HG03520 (cell line): ENCODE measurements around the gene TFR2.

Source experiments
- ATAC-seq: cut with Tn5 transposase; IDR thresholded peaks from one replicate; pipeline ENCODE4 v1.9.1; 2021; ENCODE audit warnings: mild to moderate bottlenecking, moderate library complexity; ENCODE audit not compliant: unreplicated experiment

TFR2 gene

DNA sequence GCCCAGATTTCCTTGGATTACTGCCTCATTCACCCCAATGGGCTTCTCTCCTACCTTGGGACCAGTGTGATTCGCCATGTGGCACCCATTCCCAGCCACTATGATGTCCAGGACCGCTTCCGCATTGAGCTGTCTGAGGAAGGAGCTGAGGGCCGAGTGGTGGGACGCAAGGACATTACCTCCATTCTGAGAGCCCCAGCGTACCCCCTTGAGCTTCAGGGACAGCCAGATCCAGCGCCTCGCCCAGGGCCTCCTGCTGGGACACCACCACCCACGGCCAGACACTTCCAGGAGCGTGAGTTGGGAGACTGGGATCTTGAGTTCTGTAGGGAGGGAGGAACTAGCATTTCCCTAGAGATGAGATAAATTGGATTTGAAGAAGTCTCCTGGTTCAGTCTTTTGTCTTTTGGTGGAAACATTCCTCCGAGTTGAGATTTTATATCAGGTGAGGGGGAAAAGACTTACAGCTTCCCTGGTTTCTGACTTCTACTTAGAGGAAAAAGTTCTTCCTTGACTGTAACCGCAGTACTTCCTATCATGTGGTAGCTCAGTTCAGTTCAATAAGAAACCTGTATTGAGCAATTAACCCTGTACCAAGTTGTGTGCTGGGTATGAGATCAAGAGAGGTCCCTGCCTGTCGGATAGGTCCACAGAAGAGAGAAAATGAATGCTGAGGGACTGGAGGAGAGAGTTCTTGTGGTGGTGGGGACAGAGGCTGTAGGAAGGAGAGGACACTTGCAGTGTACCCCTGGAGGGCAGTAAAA is 27.8 kb downstream of the TFR2 start:
- ATAC-seq = no peak

DNA sequence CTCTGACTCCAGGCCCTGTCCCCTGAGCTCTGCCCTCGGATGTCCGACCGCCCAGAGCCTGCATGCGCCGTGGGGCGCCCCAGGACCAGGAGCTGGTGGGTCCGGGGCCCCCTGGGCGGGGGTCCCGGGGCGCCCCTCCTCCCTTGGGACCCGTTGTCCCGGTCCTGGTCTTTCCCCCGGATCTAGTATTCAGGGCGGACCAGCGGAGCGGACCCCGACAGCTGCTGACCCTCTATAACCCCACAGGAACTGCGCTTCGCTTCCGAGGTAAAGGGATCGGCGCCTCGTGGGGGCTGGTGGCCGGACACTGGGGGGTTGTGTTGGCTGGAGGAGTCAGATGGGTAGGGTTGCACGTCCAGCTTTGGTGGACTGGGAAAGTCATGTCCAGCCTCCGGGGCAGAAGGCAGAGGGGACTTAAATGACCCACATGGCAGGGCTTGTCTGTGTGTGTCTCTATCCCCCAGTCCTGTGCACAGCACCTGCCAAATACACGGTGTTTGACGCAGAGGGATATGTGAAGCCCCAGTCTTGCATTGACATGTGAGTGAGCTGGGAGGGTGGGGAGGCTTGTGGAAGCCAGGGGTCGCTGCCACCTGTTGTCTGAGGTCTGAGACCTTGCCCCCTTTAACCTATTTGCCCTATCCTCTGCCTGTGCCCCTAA is 28.5 kb downstream of the TFR2 start:
- no peak for ATAC-seq

- ATAC-seq = peak; percentile 87
Observed at GRCh38 chr7:100611983-100612729, 29.2 kb downstream of the TFR2 start, which contains the start of gene MOSPD3. Gene MOSPD3 (plus strand): TSS chr7:100612540. CDS start chr7:100612792, 252 bp downstream.

DNA sequence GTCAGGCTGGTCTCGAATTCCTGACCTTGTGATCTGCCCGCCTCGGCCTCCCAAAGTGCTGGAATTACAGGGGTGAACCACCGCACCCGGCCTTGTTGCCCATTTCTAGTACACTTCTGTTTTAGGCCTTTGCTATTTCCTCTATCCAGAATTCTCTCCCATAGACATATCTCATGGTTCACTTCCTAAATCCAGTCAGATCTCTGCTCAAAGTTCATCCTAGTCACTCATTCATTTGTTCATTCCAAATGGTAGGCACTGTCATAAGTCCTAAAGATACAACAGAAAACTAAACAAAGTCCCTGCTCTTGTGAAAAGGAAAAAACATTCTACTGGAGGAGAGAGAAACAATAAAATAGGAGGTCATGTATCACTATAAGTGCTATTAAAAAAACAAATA is 31.4 kb downstream of the TFR2 start:
- ATAC-seq = no peak

DNA sequence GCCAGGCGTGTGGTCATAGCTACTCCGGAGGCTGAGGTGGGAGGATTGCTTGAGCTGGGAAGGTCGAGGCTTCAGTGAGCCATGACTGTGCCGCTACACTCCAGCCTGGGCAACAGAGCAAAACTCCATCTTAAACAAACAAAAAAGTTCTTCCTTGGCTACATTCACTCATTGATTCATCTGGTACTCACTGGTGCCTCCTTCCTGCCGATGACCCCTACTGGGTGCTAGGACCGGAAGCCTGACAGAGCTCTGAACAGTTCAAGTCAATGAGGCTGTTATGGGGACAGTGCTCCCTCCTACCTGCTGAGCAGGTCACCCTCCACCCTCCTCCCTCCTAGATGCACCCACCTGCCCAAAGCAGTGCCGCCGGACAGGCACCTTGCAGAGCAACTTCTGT is 34.2 kb downstream of the TFR2 start:
- ATAC-seq = no peak

DNA sequence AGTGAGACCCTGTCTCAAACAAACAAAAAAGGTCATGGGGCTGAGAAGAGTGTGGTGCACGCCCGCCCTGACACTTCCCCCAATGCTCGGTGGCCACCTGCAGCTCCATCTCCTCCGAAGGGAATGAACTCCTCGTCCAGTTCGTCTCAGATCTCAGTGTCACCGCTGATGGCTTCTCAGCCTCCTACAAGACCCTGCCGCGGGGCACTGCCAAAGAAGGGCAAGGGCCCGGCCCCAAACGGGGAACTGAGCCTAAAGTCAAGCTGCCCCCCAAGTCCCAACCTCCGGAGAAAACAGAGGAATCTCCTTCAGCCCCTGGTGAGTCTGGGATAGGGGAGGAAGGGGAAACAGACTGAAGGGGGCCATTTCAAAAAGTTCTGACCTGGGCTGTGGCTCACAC is 35.0 kb downstream of the TFR2 start:
- no peak for ATAC-seq

- no peak for ATAC-seq
Observed at GRCh38 chr7:100604976-100605911, 36.1 kb downstream of the TFR2 start.

DNA sequence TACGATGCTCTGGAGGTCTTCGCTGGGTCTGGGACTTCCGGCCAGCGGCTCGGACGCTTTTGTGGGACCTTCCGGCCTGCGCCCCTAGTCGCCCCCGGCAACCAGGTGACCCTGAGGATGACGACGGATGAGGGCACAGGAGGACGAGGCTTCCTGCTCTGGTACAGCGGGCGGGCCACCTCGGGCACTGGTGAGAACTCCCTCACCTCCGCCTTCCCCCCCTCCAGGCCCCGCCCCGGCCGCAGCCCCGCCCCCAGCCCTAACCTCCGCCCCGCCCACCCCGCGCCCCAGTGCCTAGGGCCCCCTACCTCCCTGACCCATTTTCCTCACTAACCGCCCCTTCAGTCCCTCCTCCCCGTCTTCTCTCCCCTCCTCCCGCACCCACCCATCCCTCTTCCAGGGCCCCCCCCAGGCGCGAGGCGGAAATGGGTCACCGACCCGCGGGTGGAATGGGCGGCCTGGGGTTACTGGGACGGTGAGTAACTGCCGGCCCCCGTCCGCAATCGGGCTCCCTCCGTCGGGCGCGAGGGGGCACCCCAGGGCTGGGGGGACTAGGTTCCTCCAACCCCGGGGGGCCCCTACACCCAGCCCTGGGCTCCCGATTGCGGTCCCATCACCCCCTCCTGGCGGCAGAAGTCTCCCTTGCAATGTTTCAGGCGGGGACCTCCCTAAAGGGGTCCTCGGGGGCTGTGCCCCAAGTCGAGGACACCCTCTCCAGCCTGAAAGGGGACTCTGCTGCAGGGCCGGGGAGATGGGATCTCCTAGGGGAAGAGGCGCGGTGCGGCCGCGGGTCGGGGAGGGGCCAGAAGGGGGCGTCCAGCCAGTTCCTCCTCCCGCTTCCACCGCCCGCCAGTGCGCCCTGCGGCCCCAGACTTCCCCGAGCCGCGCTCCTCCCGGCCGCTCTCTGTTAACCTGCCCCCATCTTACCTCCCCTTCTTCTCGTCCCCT is 37.0 kb downstream of the TFR2 start:
- ATAC-seq = no peak

- ATAC-seq = no peak
Observed at GRCh38 chr7:100603726-100604027, 37.7 kb downstream of the TFR2 start.

DNA sequence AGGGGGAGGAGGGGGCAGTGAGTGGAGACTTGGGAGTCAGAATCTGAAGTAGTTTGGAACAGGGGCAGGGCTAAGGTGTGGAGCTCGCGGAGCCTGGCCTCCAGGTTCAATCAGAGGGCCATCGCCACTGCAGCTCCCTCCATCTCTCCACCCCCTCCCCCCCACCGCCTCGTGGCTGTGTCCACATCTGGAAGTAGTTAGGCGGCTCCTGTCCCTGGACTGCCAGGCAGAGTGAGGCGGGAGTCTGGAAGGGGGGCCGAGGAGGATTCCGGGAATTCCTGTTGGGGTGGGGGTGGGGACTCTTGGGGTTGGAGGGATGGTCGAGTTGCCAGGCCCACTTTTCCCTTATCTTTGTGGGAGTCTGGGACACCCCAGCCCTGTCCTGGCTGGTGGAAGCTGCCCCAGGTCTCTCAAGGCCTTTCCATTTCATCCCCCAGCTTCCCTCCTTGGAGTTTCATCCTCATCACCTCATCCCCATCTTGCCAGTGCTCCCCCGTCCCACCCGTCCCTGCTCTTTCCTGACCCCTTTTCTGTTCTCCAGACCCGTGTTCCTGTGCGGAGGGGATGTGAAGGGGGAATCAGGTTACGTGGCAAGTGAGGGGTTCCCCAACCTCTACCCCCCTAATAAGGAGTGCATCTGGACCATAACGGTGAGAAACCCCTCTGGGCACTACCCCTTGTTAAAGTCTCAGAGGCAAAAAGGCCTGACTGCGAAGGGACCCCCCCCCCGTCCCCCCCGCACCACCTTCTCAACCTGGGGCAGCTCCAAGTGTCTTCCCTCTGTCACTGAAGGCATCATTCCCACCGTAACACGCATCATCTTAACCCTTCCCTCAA is 38.2 kb downstream of the TFR2 start:
- ATAC-seq = no peak

DNA sequence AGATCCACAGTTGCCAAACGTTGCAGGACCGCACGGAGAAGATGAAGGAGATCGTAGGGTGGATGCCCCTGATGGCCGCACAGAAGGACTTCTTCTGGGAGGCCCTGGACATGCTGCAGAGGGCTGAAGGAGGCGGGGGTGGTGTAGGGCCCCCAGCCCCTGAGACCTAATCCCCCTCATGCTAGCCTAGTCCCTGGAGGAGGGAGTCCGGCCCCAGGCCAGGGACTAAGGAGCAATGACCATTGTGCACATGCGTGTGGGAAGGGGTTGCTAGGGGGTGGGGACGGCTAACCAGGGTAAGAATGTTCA is 40.7 kb downstream of the TFR2 start:
- no peak for ATAC-seq

DNA sequence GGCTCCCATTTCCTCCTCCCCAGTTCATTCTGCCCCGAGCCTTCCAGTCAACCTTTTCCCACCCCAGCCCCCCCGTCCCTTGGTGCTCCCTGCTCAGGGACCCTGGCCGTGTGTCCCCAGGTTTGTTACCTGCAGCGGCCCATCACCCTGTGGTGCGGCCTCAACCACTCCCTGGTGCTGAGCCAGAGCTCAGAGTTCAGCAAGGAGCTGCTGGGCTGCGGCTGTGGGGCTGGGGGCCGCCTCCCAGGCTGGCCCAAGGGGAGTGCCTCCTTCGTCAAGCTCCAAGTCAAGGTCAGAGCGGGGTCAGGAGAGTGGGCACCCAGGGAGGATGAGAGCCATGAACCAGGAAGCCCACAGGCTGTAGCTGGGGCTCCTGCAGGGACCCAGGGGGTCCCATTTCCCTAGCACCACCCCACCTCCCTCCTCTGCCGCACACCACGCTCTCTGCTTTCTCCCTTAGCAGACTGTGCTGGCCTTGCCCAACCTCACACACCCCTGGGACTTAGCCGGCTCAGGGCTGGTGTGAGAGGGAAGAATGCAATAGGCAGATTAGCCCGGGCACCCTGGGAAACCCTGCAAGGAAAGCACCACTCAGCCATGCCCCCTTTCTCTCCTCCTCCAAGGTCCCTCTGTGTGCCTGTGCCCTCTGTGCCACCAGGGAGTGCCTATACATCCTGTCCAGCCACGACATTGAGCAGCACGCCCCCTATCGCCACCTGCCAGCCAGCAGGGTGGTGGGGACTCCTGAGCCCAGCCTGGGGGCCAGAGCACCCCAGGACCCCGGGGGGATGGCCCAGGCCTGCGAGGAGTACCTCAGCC is 41.2 kb downstream of the TFR2 start:
- ATAC-seq = no peak

- no peak for ATAC-seq
Observed at GRCh38 chr7:100598425-100598824, 42.9 kb downstream of the TFR2 start.

- no peak for ATAC-seq
Observed at GRCh38 chr7:100595188-100595587, 46.2 kb downstream of the TFR2 start.

DNA sequence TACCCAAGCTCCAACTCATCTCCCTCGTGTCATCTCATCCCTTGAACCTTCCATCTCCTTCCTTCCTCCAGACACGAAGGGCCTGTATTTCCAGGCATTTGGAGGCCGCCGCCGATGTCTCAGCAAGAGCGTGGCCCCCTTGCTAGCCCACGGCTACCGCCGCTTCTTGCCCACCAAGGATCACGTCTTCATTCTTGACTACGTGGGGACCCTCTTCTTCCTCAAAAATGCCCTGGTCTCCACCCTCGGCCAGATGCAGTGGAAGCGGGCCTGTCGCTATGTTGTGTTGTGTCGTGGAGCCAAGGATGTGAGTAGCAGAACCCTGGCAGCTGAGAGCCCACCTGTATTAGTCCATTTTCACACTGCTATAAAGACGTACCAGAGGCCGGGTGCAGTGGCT is 49.8 kb downstream of the TFR2 start:
- no peak for ATAC-seq

DNA sequence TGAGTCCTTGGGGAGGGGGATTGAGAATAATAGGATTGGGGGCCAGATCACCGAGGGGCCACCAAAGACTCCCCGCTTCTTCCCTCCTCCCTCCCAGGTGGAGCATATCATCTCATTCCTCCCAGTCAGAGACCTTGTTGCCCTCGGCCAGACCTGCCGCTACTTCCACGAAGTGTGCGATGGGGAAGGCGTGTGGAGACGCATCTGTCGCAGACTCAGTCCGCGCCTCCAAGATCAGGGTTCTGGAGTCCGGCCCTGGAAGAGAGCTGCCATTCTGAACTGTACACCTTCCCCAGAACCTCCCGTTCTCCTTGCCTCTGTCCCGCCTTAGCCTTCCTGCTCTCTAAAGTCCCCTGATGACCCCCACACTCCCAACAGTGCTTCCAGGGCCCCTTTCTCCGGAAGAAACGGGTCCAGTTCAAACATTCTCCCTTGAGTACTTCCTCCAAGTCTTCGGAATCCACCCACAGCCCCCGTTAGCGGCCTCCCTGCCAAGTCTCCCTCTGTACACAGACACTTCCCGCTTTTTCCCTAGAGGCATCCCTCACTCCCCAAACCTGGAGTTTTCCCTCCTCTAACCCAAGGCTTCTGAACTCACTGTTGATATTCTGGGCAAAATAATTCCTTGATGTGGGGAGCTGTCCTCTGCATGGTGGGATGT is 51.1 kb downstream of the TFR2 start:
- no peak for ATAC-seq

- ATAC-seq = no peak
Observed at GRCh38 chr7:100589341-100589947, 51.9 kb downstream of the TFR2 start.
